ENCODE data around the gene DHX30. TPM values are rescaled to one million over a fixed set of nuclear protein-coding genes. Genes with fewer than 3 reads are reported as not detected.
A peak's percentile ranks its signal among the peaks of the same experiment; 100 is the strongest.
"Not testable (repeated sequence)": the region's sequence is repeated elsewhere in the genome, so short reads cannot be mapped to it uniquely, and the experiment has no call there.

DHX30 gene
- total and polyA plus RNA-seq, 2 donors = 41.8 to 52.0 TPM

DNA sequence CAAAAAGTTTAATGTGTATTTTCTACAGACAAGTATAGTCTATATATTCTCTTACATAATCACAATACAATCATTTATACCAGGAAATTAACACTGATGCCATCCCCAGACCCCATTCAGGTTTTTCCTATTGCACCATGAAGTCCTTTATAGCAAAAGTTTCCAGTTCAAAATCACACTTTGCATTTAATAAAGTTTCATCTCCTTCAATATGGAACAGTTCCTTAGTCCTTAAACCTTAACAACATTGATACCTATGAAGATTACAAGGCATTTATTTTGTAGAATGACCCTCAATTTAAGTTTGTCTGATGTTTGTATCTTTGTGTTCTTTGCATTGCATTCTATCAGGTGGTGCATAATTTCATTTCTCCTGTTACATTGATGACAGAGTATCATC is 19.3 kb upstream of the DHX30 start:
- Histone ChIP-seq H3K27ac (ENCODE audit: low read depth) (no peak overlapping the region), H3K4me3 (ENCODE audit: low read depth, low read length) (no peak overlapping the region), H3K36me3 (ENCODE audit: insufficient read depth) (no peaks in the 10 kb centered on the region), H3K4me1 (ENCODE audit: insufficient read depth) (no peaks in the 10 kb centered on the region)
- DNase-seq (ENCODE audit: extremely low spot score) = no peak

GRCh38 chr3:47791193-47791855 is 11.6 kb upstream of the DHX30 start:
- H3K4me3 ChIP-seq (ENCODE audit: low read depth, low read length) = no peak overlapping the region
- no peak for DNase-seq (ENCODE audit: extremely low spot score)
- no peak overlapping the region for H3K27ac ChIP-seq (ENCODE audit: low read depth)
- H3K36me3 ChIP-seq (ENCODE audit: insufficient read depth) = no peaks in the 10 kb centered on the region
- 89% methylated on average over 16 of the region's 16 CpGs for WGBS
- no peaks in the 10 kb centered on the region for H3K4me1 ChIP-seq (ENCODE audit: insufficient read depth)

DNA sequence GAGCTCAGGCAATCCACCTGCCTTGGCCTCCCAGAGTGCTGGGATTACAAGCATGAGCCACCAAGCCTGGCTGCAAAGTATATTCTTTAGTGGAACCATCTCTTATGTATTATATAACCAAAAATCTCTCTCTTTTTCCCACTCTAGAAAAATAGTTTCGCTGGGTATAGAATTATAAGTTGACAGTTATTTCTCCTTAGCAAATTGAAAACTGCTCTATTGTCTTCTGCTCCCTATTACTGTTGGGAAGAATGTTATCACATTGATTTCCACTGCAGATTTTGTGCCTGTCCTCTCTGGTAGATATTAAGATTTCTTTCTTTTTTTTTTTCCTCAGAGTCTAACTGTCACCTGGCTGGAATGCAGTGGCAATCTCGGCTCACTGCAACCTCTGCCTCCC is 10.2 kb upstream of the DHX30 start:
- WGBS = 95% methylated on average over 2 of the region's 2 CpGs
- Histone ChIP-seq H3K4me1 (ENCODE audit: insufficient read depth) (no peaks in the 10 kb centered on the region), H3K4me3 (ENCODE audit: low read depth, low read length) (no peak overlapping the region), H3K36me3 (ENCODE audit: insufficient read depth) (no peaks in the 10 kb centered on the region), H3K27ac (ENCODE audit: low read depth) (no peak overlapping the region)
- DNase-seq (ENCODE audit: extremely low spot score) = no peak

GRCh38 chr3:47794544-47794943 is 8.4 kb upstream of the DHX30 start:
- DNase-seq (ENCODE audit: extremely low spot score) = no peak
- no peaks in the 10 kb centered on the region for H3K36me3 ChIP-seq (ENCODE audit: insufficient read depth)
- no peaks in the 10 kb centered on the region for H3K4me1 ChIP-seq (ENCODE audit: insufficient read depth)
- H3K27ac ChIP-seq (ENCODE audit: low read depth) = no peak overlapping the region
- H3K4me3 ChIP-seq (ENCODE audit: low read depth, low read length) = no peak overlapping the region
- 80% methylated on average over 4 of the region's 4 CpGs for WGBS

DNA sequence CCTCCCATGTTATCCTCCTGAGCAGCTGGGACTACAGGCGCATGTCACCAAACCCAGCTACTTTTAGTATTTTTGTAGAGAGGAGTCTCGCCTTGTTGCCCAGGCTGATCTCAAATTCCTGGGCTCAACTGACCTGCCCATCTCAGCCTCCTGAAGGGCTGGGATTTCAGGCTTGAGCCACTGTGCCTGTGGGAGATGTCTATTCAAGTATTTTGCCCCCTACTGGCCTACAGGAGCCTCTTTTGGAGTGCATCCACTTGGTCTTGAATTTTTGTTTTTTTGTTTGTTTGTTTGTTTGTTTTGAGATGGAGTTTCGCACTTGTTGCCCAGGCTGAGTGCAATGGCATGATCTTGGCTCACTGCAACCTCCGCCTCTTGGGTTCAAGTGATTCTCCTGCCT is 3.2 kb upstream of the DHX30 start:
- whole genome bisulfite sequencing = 89% methylated on average over 4 of the region's 4 CpGs
- H3K4me1 ChIP-seq (ENCODE audit: insufficient read depth) = no peaks in the 10 kb centered on the region
- no peak overlapping the region for H3K4me3 ChIP-seq (ENCODE audit: low read depth, low read length)
- H3K27ac ChIP-seq (ENCODE audit: low read depth) = no peak overlapping the region
- H3K36me3 ChIP-seq (ENCODE audit: insufficient read depth) = no peaks in the 10 kb centered on the region
- DNase-seq (ENCODE audit: extremely low spot score) = no peak

- Histone ChIP-seq H3K36me3 (ENCODE audit: insufficient read depth) (no peaks in the 10 kb centered on the region), H3K4me1 (ENCODE audit: insufficient read depth) (no peaks in the 10 kb centered on the region), H3K27ac (ENCODE audit: low read depth) (peak overlapping the region; percentile 91), H3K4me3 (ENCODE audit: low read depth, low read length) (peak overlapping the region; percentile 94)
- WGBS = under 1% methylated on average over 20 of the region's 20 CpGs
- DNase-seq (ENCODE audit: extremely low spot score) = peak; percentile 7
Measured at GRCh38 chr3:47803480-47804025, 615 bp downstream of the DHX30 start.

- no peak overlapping the region for H3K4me3 ChIP-seq (ENCODE audit: low read depth, low read length)
- DNase-seq (ENCODE audit: extremely low spot score) = no peak
- no peak overlapping the region for H3K27ac ChIP-seq (ENCODE audit: low read depth)
- H3K36me3 ChIP-seq (ENCODE audit: insufficient read depth) = no peaks in the 10 kb centered on the region
- no peaks in the 10 kb centered on the region for H3K4me1 ChIP-seq (ENCODE audit: insufficient read depth)
- WGBS = 79% methylated on average over 1 of the region's 1 CpG
Measured at GRCh38 chr3:47804577-47804976, 1.6 kb downstream of the DHX30 start.

- 72% methylated on average over 8 of the region's 8 CpGs for WGBS
- Histone ChIP-seq H3K36me3 (ENCODE audit: insufficient read depth) (peaks cover 3% of the 10 kb centered on the region), H3K27ac (ENCODE audit: low read depth) (no peak overlapping the region), H3K4me3 (ENCODE audit: low read depth, low read length) (no peak overlapping the region), H3K4me1 (ENCODE audit: insufficient read depth) (no peaks in the 10 kb centered on the region)
- no peak for DNase-seq (ENCODE audit: extremely low spot score)
Measured at GRCh38 chr3:47813551-47814177, 10.7 kb downstream of the DHX30 start.

DNA sequence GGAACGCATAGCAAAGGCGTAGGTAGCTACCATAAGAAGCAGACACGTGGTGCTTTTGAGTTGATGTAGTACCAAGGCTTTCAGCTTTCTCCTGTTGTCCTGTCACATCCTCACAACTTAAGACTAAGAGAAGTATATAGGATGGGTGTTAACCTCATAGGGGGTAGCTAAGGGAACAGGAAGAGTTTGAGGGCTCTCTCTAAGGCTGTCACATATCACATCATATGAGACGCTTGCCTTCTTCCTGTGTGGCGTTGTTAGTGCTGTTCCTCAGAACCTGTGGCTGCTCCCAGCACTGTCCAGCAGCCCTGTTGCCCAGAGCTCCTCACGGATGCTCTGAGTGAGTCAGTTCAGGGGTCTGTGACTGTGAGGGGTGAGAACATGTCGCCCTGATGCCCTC is 14.7 kb downstream of the DHX30 start:
- Histone ChIP-seq H3K4me3 (ENCODE audit: low read depth, low read length) (no peak overlapping the region), H3K36me3 (ENCODE audit: insufficient read depth) (peaks cover 7% of the 10 kb centered on the region), H3K4me1 (ENCODE audit: insufficient read depth) (no peaks in the 10 kb centered on the region), H3K27ac (ENCODE audit: low read depth) (no peak overlapping the region)
- 94% methylated on average over 7 of the region's 7 CpGs for whole genome bisulfite sequencing
- DNase-seq (ENCODE audit: extremely low spot score) = no peak

- WGBS = 1% methylated on average over 77 of the region's 77 CpGs
- DNase-seq (ENCODE audit: extremely low spot score) = no peak
- Histone ChIP-seq H3K4me3 (ENCODE audit: low read depth, low read length) (peak overlapping the region; percentile 72), H3K36me3 (ENCODE audit: insufficient read depth) (peaks cover 7% of the 10 kb centered on the region), H3K27ac (ENCODE audit: low read depth) (peak overlapping the region; percentile 55), H3K4me1 (ENCODE audit: insufficient read depth) (no peaks in the 10 kb centered on the region)
Measured at GRCh38 chr3:47824541-47825473, 21.9 kb downstream of the DHX30 start.

GRCh38 chr3:47825590-47825989 is 22.7 kb downstream of the DHX30 start:
- DNase-seq (ENCODE audit: extremely low spot score) = no peak
- peak overlapping the region; percentile 72 for H3K4me3 ChIP-seq (ENCODE audit: low read depth, low read length)
- WGBS = 25% methylated on average over 7 of the region's 7 CpGs
- no peak overlapping the region for H3K27ac ChIP-seq (ENCODE audit: low read depth)
- H3K36me3 ChIP-seq (ENCODE audit: insufficient read depth) = peaks cover 7% of the 10 kb centered on the region
- no peaks in the 10 kb centered on the region for H3K4me1 ChIP-seq (ENCODE audit: insufficient read depth)

- H3K27ac ChIP-seq (ENCODE audit: low read depth); DNase-seq (ENCODE audit: extremely low spot score); H3K4me3 ChIP-seq (ENCODE audit: low read depth, low read length); H3K4me1 ChIP-seq (ENCODE audit: insufficient read depth): not testable (repeated sequence)
- peaks cover 18% of the 10 kb centered on the region for H3K36me3 ChIP-seq (ENCODE audit: insufficient read depth)
- WGBS = 92% methylated on average over 9 of the region's 9 CpGs
Measured at GRCh38 chr3:47829482-47829881, 26.5 kb downstream of the DHX30 start.

- no peak for DNase-seq (ENCODE audit: extremely low spot score)
- Histone ChIP-seq H3K4me3 (ENCODE audit: low read depth, low read length) (no peak overlapping the region), H3K36me3 (ENCODE audit: insufficient read depth) (peaks cover 9% of the 10 kb centered on the region), H3K27ac (ENCODE audit: low read depth) (no peak overlapping the region), H3K4me1 (ENCODE audit: insufficient read depth) (no peaks in the 10 kb centered on the region)
- 84% methylated on average over 7 of the region's 7 CpGs for WGBS
Measured at GRCh38 chr3:47836986-47837385, 34.0 kb downstream of the DHX30 start.
